Testis (tissue), 2 donors: Measurements from ENCODE around the gene CACNA1C.

Experiments used
- POLR2A ChIP-seq: fragments of 450-650 bp; IDR thresholded peaks from one replicate; pipeline ENCODE4 v1.6.1; 2017; ENCODE audit warnings: antibody characterized with exemption, mild to moderate bottlenecking, moderate library complexity
- TF ChIP-seq, protein P1 (sequence below), 3 experiments: fragments of 450-650 bp in 2 of 3; fragments of 200-600 bp in 1 of 3; sonication (generic) in 1 of 3; IDR thresholded peaks; one replicate each; pipeline ENCODE4 v1.5.1; 2016 to 2019; ENCODE audit warnings: antibody characterized with exemption in 3 of 3, mild to moderate bottlenecking in 2 of 3, moderate library complexity in 1 of 3

DNA sequence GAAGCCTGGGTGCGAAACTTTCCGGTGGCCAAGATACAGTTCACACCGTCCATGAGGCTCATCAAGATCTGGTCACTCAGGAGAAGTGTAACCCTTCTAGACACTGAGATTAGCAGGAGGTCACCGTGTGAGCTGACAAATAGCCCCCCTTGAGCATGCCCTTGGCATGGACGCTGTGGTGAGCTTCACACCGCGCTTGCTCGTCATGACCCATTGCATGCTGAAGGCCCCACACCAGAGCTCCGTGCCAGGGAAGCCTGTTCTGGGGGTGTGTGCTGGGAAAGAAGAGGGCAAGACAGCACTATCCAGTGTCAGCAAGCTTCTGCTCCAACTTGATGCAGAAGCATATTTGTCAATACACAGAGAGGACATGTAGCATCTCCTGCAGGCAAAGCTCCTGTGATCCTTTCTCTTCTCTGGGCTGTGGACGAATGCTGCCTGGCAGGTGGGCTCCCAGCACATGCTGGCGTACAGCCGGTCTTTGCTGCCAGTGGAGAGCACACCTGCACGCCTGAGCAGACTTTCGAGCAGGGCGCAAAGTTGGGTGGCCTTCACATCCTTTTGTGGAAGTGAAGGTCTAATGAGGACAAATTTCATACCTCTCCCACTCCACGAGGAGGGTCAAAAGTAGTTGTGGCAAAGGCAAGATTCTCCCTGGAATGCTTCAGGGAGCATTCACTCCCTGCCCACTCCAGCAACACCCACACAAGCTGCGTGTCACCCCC lies 615.1 kb downstream of the CACNA1C start:
- TF ChIP-seq, protein P1, sequence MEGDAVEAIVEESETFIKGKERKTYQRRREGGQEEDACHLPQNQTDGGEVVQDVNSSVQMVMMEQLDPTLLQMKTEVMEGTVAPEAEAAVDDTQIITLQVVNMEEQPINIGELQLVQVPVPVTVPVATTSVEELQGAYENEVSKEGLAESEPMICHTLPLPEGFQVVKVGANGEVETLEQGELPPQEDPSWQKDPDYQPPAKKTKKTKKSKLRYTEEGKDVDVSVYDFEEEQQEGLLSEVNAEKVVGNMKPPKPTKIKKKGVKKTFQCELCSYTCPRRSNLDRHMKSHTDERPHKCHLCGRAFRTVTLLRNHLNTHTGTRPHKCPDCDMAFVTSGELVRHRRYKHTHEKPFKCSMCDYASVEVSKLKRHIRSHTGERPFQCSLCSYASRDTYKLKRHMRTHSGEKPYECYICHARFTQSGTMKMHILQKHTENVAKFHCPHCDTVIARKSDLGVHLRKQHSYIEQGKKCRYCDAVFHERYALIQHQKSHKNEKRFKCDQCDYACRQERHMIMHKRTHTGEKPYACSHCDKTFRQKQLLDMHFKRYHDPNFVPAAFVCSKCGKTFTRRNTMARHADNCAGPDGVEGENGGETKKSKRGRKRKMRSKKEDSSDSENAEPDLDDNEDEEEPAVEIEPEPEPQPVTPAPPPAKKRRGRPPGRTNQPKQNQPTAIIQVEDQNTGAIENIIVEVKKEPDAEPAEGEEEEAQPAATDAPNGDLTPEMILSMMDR (IDR thresholded peaks at IDR 0.05): no peak
- no peak for TF ChIP-seq POLR2A
